A172 (cell line): Measurements from ENCODE around the gene CENPS. TPM values are rescaled to one million over a fixed set of nuclear protein-coding genes. Genes with fewer than 3 reads are reported as not detected.
"Not testable (repeated sequence)": the region's sequence is repeated elsewhere in the genome, so short reads cannot be mapped to it uniquely, and the experiment has no call there.

Experiments used
- DNase-seq: peaks from one replicate; pipeline ENCODE4 v3.0.0-alpha.2; 2015; ENCODE audit warnings: low spot score
- total RNA-seq: library from RNA; depleted of rRNA; stranded (reverse); fragments of >200 nt; shearing (Covaris generic); gene quantifications from 2 replicates; pipeline ENCODE4 v1.2.3, GENCODE V29; 2014; rRNA removed

CENPS gene
- 11.6 and 15.2 TPM in 2 replicates for total RNA-seq

DNA sequence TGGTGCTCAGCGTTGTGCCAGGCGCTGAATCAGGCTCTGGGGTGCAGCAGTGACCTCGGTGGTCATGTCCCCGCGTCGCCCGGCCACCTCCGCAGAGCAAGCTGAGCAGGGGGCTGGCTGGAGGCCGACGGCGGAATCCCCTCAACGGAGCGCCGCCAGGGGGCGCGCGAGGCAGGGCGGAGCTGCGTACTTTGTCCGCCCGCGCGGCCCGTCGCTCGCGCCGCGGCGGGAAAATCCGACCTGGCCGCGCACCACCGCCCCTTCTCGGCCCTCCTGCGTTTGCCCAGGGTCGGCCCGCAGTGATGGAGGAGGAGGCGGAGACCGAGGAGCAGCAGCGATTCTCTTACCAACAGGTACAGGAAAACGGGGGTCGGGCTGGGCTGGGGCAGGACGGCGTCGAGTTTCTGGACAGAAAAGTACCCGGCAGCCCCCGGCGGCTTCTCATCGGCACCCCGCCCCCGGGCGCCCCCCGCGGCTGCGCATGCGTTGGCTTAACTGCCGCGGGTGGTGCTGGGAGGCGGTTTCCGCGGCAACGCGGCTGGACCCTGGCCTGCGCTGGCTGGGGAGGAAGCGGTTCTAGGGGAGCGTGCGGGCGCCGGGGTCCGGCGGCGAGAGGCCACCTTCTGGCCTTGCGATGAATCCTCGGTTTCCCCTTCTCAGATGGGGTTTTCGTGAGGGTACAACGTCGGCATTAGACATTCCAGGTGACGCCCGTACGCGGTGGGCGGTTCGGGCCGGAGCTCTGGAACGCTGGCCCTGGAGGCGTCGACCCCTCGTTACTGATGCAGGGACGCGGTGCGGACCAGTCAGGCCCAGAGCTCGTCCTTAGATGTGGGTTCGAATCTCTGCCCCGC lies at the start of gene CENPS:
TSS of gene CENPS (plus strand) at position 218 of the 854 bp plus-strand sequence. CDS start at position 303, 85 bp downstream.
- peak; percentile 61 for DNase-seq

DNA sequence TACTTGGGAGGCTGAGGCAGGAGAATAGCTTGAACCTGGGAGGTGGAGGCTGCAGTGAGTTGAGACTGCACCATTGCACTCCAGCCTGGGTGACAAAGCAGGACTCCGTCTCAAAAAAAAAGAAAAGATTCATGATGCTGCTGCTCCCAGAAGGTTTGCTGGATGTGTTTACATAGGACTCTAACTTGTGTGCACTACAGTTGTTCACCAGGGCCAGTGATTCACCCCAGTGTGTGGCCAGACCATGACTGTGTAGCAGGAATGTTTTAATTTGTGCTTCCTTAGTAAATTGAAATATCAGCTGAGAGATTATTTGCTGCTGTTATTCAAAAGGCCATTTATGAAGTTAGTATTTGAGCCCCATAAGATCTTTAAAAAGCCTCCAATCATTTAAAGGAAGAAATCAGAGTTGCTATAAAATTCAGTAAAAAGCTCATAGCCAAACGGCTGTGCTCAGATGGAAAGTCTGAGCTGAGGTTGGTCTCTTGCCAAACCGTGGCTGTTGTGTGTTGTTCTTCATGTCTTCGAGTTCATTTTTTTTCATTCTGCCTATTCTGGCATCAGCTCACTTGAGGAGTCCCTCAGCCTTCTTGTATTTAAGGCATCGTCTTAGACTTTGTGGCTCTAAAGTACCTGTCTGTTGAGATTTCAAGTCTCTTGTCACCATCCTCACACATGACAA lies 49.5 kb upstream of the CENPS start:
- DNase-seq, result peak; percentile 38

DNA sequence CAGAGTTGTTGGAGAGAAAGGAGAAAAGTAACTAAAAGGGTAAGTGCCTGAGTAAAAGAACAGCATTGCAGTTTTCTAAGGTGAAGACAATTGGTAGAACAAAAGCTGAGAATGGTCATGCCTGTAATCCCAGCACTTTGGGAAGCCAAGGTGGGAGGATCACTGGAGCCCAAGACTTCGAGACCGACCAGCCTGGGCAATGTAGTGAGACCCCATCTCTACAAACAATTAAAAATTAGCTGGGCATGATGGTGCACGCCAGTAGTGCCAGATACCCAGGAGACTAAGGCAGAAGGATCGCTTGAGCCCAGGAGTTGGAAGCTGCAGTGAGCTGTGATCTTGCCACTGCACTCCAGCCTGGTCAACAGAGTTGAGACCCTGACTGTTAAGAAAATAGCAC lies 46.6 kb upstream of the CENPS start:
- no peak for DNase-seq

- DNase-seq, result no peak
These were observed 46.0 kb upstream of the CENPS start for GRCh38 chr1:10384219-10384618.

- no peak for DNase-seq
These were observed 43.2 kb upstream of the CENPS start for GRCh38 chr1:10386761-10387676.

DNA sequence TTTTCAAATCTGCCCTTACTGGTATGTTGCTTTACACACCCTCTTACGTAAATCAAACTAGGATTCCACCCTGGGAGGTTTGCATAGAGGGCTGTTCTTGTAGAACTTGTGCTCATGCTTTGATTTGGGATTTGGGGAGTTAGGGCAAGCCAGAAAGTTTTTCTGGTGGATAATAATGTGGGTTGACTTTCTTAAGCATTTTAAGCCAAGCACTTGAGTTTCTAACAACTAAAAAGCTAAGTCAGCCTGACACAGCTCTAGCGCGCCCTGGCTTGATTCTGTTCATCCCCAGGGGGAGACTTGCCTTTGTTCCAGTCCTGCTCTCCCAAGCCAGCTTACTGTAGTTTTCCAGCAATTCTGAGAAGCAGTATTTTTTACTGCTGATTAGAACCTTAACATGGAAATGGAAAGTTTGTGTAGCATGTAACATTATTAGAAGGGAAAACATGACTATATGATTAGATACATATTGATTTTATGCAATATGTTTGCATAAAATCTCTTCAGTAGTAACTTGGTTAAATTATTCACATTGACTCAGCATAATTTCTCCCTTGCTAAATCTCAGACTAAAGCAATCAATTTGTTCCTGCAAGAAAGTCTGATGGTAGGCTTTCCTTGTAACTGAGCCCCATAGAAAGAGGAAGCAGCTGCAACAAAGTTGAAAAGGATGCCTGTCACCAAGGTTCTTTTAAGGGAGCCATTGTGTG lies 42.4 kb upstream of the CENPS start:
- DNase-seq, result peak; percentile 39

- DNase-seq, result no peak
These were observed 41.9 kb upstream of the CENPS start for GRCh38 chr1:10388387-10388715.

DNA sequence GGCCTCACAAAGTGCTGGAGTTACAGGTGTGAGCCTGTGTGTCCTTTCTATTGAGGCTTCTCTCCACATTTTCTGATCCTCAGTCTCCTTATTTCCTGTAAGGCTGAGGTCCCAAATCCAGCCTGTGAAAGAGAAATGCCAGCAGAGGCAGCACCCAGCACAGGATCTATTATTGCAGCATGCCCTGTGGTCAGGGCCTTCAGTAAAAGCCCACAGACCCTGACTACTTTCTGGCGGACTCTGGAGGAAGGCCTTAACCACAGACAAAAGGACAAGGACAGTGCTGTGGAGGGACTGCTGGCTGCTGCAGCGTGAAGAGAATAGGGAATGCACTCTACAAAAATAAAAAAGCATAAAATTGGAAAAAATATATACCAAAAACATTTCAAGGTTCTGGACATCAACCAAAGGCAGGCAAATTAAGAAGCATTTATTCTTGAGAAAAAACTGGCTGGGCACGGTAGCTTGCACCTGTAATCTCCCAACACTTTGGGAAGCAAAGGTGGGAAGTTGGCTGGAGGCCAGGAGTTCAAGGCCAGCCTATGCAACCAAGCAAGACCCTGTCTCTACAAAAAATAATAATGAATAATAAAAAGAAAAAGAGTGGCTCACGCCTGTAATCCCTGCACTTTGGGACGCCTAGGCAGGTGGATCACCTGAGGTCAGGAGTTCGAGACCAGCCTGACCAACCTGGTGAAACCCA lies 40.8 kb upstream of the CENPS start:
- DNase-seq, result no peak

- no peak for DNase-seq
These were observed 33.4 kb upstream of the CENPS start for GRCh38 chr1:10396870-10397269.

DNA sequence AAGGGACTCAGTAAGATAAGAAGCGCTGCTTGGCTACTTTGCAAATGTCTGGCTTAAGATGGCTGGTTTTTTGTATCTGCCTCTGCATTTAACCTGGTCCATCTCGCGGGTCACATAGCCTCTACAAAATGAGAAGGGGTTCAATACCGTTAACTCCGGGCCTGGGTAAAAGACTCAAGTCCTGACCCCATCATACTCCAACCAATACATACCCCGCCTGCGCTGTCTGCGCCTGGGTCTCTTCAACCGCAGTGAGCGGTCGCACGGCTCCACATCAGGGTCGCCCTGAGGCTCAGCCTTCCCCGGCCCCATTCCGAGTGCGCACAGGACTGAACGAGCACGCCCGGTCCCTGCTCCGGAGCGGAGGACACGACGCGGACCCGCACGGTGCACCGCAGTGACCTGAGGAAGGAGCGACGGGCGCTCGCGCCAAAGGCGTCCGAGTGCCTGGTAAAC lies 31.9 kb upstream of the CENPS start:
- DNase-seq, result no peak

DNA sequence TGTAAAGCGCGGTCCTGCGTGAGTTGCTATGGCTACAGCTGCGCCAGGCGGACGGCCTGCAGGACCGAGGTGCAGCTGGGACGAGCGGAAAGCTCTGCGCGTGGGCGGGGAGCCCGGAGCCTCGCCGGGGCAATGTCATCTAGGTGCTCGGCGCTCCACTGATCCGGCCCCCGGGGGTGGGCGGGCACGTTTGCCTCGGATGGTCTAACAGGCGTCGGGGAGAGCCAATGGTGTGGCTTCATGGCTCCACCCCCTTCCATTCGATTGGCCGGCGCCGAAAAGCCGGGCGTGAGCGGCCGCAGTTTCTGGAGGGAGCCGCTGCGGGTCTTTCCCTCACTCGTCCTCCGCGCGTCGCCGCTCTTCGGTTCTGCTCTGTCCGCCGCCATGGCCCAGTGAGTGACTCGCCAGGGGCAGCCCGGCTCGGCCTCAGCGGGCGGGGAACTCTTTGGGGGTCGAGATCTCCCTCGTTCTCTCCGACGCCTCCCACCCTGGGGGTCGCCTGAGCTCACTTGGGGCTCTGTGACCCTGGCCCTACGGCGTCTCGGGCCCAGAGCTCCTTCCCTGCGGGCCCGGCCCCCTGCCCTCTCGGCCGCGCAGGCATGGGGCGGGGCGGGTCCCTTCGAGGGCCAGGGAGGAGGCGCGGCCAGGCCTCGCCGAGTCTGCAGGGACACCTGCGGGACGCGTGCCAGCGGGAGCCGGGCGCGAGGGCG lies 31.3 kb upstream of the CENPS start, which contains the start of gene PGD:
TSS of gene PGD (plus strand) at position 331 of the 710 bp plus-strand sequence. CDS start at position 385, 54 bp downstream.
- peak; percentile 91 for DNase-seq

DNA sequence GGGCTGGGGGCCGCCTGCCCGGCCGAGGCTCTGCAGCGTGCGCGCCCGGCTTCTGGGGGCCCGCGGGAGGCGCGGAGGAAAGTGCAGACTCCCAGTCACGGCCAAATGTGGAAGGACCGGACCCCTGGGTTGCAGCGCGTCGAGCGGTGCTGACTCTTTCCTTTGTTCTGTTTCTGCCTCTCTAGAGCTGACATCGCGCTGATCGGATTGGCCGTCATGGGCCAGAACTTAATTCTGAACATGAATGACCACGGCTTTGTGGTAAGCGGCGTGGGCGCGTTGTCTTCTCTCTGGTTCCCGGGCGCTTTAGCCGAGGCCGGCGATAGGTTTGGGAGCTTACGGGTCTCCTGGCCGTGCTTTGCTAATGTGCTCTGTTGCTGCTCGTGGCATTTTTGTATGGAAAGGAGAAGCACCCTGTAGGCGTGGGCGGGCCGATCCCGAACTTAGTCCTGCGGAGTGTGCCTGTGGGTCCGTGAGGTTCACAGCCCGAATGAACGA lies 30.7 kb upstream of the CENPS start:
- no peak for DNase-seq

GRCh38 chr1:10400013-10400412 lies 30.2 kb upstream of the CENPS start:
- no peak for DNase-seq

DNA sequence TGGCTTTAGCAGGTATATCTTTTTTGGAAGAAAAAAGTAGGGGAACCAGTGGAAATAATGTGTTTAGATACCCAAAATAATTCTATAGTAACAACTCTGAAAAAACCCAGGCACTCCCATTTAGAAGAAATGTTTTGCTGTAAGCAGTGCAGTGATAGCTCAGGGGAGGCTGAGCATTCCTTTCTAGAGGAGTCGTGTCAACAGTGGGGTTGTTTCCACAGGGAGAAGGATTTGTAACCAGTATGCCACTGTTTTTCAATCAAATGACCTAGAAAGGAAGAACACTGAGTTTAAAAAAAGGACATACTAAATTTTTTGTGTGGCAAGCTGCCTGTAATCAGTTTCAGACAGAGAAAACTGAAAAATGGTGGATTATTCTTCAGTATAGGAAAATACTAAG lies 29.0 kb upstream of the CENPS start:
- DNase-seq, result no peak

DNA sequence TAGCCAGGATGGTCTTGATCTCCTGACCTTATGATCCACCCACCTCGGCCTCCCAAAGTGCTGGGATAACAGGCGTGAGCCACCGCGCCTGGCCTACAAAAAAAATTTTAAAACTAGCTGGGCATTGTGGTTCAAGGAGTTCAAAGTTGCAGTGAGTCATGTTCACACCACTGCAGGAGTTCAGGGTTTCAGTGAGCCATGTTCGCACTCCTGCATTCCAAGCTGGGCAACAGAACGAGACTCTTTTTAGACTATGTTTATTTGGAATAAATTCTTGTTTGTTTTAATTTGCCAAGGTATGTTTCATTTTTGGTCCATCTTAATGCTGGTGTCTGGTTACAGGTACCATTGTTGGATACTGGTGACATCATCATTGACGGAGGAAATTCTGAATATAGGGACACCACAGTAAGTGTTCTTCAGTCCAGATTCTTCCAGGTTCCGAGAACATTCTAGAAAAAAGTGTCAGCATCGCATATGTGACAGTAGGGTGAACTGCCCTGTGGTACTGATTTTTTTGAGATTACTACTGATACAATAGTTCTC lies 27.4 kb upstream of the CENPS start:
- peak; percentile 46 for DNase-seq

- DNase-seq, result no peak
These were observed 23.0 kb upstream of the CENPS start for GRCh38 chr1:10407201-10407600.

GRCh38 chr1:10415211-10415930 lies 14.9 kb upstream of the CENPS start:
- DNase-seq, result peak; percentile 57

GRCh38 chr1:10415967-10416366 lies 14.3 kb upstream of the CENPS start:
- DNase-seq, result not testable (repeated sequence)

DNA sequence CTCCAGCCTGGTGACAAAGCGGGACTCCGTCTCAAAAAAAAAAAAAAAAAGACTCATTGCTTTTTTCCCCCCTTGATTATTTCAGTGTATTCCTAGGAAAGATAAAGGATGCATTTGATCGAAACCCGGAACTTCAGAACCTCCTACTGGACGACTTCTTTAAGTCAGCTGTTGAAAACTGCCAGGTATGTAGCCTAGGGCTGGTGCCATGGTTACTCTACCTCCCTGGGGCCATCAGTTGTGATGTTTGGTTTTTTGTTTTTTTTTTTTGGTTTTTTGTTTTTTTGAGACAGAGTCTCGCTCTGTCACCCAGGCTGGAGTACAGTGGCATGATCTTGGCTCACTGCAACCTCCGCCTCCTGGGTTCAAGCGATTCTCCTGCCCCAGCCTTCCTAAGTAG lies 11.5 kb upstream of the CENPS start:
- not testable (repeated sequence) for DNase-seq
